KMS-11 (cell line): ENCODE measurements around the gene DYNLT1.

ENCODE experiments used
- H2AFZ ChIP-seq: fragments of 200-600 bp; sonication (generic); 2 replicates; pipeline ENCODE4 v1.6.1; 2016; ENCODE audit warnings: antibody characterized with exemption, mixed run types, low read depth
- H3K27ac ChIP-seq: fragments of 200-600 bp; sonication (generic); 2 replicates; pipeline ENCODE4 v1.6.1; 2016; ENCODE audit warnings: mild to moderate bottlenecking, mixed run types
- H3K27me3 ChIP-seq: fragments of 200-600 bp; sonication (generic); 2 replicates; pipeline ENCODE4 v1.6.1; 2017; ENCODE audit warnings: mild to moderate bottlenecking, low read depth, mixed run types, moderate library complexity; ENCODE audit not compliant: insufficient read depth
- H3K36me3 ChIP-seq: fragments of 200-600 bp; sonication (generic); 2 replicates; pipeline ENCODE4 v1.6.1; 2017; ENCODE audit warnings: mild to moderate bottlenecking, mixed run types; ENCODE audit not compliant: insufficient read depth
- H3K4me1 ChIP-seq: fragments of 200-600 bp; sonication (generic); 2 replicates; pipeline ENCODE4 v1.6.1; 2016; ENCODE audit warnings: mild to moderate bottlenecking, low read depth, mixed run types; ENCODE audit not compliant: poor library complexity, severe bottlenecking
- H3K4me2 ChIP-seq: fragments of 200-600 bp; sonication (generic); 2 replicates; pipeline ENCODE4 v1.7.0; 2016; ENCODE audit warnings: mild to moderate bottlenecking, mixed run types
- H3K4me3 ChIP-seq: fragments of 200-600 bp; sonication (generic); IDR thresholded peaks from 2 replicates; pipeline ENCODE4 v1.6.1; 2017; ENCODE audit warnings: low read depth, low read length, mixed read lengths; ENCODE audit not compliant: insufficient read depth
- H3K79me2 ChIP-seq: fragments of 200-600 bp; sonication (generic); 2 replicates; pipeline ENCODE4 v1.6.1; 2016; ENCODE audit warnings: low read depth, mixed run types; ENCODE audit not compliant: insufficient read depth
- H3K9ac ChIP-seq: fragments of 200-600 bp; sonication (generic); 2 replicates; pipeline ENCODE4 v1.6.1; 2016; ENCODE audit warnings: mild to moderate bottlenecking, mixed run types
- H4K20me1 ChIP-seq: fragments of 200-600 bp; sonication (generic); 2 replicates; pipeline ENCODE4 v1.6.1; 2016; ENCODE audit warnings: mild to moderate bottlenecking, mixed run types; ENCODE audit not compliant: insufficient read depth
- TF ChIP-seq, protein P1 (sequence below): fragments of 200-600 bp; sonication (generic); conservative IDR thresholded peaks from 2 replicates; pipeline ENCODE4 v1.6.1; 2017; ENCODE audit warnings: low read depth, mild to moderate bottlenecking, antibody characterized with exemption, low read length, moderate library complexity, mixed read lengths

Gene DYNLT1

GRCh38 chr6:158591134-158591809, 53.3 kb downstream of the DYNLT1 start:
- Histone ChIP-seq H3K4me2 (no peak overlapping the region), H3K4me1 (no peaks in the 10 kb centered on the region), H3K36me3 (no peaks in the 10 kb centered on the region)

DNA sequence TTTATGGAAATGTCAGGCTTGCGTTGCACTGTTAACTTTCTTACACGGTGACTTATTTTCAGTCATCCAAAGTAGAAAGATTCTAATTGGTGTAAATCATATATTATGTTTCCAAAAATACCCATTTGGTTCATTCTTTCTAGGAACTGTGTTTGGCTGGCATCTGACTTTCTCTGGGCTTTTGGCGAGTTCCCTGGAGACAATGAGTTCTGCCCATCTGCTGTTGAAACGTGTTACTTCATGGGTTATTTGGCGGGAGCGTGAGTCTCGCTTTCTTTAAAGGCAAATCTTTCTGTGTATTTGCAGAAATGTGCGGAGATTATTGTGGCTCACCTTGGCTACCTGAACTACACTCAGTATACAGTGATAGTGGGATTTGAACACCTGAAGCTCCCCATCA, 55.2 kb downstream of the DYNLT1 start:
- no peaks in the 10 kb centered on the region for H3K36me3 ChIP-seq
- H2AFZ ChIP-seq = no peak overlapping the region
- H3K4me2 ChIP-seq = no peak overlapping the region

More at GRCh38 chr6:158591134-158591809, 53.3 kb downstream of the DYNLT1 start:
- TF ChIP-seq, protein P1, sequence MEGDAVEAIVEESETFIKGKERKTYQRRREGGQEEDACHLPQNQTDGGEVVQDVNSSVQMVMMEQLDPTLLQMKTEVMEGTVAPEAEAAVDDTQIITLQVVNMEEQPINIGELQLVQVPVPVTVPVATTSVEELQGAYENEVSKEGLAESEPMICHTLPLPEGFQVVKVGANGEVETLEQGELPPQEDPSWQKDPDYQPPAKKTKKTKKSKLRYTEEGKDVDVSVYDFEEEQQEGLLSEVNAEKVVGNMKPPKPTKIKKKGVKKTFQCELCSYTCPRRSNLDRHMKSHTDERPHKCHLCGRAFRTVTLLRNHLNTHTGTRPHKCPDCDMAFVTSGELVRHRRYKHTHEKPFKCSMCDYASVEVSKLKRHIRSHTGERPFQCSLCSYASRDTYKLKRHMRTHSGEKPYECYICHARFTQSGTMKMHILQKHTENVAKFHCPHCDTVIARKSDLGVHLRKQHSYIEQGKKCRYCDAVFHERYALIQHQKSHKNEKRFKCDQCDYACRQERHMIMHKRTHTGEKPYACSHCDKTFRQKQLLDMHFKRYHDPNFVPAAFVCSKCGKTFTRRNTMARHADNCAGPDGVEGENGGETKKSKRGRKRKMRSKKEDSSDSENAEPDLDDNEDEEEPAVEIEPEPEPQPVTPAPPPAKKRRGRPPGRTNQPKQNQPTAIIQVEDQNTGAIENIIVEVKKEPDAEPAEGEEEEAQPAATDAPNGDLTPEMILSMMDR = no peak
- no peak overlapping the region for H3K27ac ChIP-seq
- H3K79me2 ChIP-seq = no peaks in the 10 kb centered on the region
- no peak overlapping the region for H3K9ac ChIP-seq
- no peak overlapping the region for H3K4me3 ChIP-seq
- H3K27me3 ChIP-seq = no peaks in the 10 kb centered on the region
- H4K20me1 ChIP-seq = no peaks in the 10 kb centered on the region
- H2AFZ ChIP-seq = no peak overlapping the region

GRCh38 chr6:158586652-158587051, 57.9 kb downstream of the DYNLT1 start:
- no peaks in the 10 kb centered on the region for H3K27me3 ChIP-seq
- no peak overlapping the region for H3K27ac ChIP-seq
- H3K4me1 ChIP-seq = no peaks in the 10 kb centered on the region
- no peaks in the 10 kb centered on the region for H4K20me1 ChIP-seq
- H3K9ac ChIP-seq = no peak overlapping the region
- no peak overlapping the region for H3K4me2 ChIP-seq
- no peak overlapping the region for H2AFZ ChIP-seq
- H3K36me3 ChIP-seq = no peaks in the 10 kb centered on the region
- H3K4me3 ChIP-seq = no peak overlapping the region
- H3K79me2 ChIP-seq = no peaks in the 10 kb centered on the region
- TF ChIP-seq, protein P1 = no peak

More for the DNA sequence above, 55.2 kb downstream of the DYNLT1 start:
- Histone ChIP-seq H3K4me1 (no peaks in the 10 kb centered on the region), H3K27ac (no peak overlapping the region), H4K20me1 (no peaks in the 10 kb centered on the region), H3K79me2 (no peaks in the 10 kb centered on the region), H3K4me3 (no peak overlapping the region), H3K27me3 (no peaks in the 10 kb centered on the region), H3K9ac (no peak overlapping the region)
- TF ChIP-seq, protein P1 = no peak
